Measurements from ENCODE around the gene TOM1.

Gene TOM1

DNA sequence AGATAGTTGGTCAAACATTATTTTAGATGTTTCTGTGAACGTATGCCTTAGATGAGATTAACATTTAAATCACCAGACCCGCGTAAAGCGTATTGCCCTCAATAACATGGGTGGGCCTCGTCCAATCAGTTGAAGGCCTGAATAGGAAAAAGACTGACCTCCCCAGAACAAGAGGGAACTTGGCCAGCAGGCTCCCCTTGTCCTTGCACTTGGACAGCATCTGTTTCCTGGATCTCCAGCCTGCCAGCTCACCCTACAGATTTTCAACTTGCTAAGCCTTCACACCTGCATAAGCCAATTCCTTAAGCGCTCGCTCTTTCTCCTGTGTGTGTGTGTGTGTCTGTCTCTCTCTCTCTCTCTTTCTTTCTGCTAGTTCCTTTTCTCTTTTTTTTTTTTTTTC lies 8.2 kb downstream of the TOM1 start:
- no peak for DNase-seq

DNA sequence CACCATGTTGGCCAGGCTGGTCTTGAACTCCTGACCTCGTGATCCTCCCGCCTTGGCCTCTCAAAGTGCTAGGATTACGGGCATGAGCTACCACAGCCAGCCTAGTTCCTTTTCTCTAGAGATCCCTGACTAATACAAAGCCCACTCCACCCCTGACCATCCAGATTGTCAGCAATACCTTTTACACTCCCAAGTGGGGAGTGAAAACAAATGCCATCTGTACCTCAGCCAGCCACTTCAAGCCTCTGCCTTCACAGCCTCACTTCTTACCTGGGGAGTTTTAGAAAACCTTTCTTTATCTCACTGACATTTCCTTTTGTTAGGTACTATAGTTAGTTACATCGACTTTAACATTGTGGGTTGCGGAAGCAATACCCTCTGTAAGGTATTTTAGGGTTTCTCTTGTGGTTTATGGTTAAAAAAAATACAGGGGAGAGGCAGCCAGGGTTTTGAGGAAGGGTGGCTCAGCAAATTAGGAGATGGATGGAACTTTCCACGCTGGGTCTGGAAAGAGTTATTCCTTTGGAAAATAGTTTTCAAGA lies 8.9 kb downstream of the TOM1 start:
- no peak for DNase-seq

DNA sequence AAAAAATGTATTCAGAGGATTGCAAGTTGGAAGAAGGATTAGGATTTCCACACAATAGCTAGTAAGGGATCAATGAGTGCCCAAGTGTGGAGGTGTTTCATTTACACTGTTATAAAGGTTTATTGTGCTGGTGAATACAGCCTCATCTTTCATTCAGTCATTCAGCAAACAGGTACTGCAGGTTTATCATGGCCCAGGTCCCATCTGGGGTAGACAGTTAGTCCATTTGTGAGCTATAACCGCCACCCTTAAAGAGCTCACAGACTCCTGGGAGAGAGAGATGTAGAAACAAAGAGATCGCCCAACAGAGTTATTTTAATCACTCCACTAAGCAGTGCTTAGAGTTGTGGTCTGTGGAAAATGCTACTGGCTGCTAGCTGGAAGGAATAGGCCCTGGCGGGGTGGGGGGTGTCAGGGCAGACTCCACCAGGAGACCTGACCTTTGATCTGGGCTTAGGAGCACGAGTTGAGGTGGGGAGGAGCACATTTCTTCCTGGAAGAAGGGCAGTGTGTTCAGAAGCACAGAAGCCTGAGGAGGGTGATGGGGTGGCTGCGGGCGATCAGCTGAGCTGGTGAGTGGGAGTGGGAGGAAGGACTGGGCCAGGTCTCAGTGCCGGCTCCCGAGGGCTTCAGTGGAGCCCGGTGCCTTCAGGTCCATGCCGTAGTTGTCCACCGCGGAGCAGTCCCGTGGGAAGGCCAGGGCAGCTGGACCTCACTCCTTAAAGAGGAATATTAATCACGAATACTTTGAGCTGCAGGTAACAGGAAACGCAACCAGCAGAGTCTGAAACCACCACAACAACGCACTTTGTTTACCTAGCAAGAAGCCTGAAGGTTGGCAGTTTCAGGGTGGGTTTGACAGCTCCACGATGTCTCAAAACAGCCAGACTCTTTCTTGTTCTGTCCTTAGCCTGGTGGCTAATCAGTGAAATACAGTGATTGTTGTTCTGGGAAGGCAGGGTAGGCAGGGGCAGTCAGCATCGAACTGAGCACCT lies 11.2 kb downstream of the TOM1 start:
- no peak for DNase-seq

DNA sequence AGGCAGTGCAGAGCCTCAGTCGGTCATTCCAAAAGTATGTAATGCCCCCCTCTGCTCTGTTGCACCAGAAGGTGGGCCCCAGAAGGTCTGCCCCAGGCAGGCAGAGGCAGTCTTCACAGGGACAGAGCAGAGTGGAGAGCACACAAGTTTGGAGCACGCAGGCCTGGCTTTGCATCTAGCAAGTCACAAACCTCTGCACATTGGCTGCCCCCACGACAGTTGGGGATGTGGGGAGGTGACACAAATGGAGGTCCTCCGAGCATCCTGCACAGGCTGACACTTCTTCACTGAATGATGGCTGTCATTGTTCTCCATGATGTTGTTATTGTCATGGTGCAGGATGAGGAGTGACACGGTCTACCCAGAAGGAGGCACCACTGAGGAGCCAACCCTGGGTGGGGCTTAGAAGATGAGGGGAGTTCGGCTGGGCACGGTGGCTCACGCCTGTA lies 11.9 kb downstream of the TOM1 start:
- no peak for DNase-seq

DNA sequence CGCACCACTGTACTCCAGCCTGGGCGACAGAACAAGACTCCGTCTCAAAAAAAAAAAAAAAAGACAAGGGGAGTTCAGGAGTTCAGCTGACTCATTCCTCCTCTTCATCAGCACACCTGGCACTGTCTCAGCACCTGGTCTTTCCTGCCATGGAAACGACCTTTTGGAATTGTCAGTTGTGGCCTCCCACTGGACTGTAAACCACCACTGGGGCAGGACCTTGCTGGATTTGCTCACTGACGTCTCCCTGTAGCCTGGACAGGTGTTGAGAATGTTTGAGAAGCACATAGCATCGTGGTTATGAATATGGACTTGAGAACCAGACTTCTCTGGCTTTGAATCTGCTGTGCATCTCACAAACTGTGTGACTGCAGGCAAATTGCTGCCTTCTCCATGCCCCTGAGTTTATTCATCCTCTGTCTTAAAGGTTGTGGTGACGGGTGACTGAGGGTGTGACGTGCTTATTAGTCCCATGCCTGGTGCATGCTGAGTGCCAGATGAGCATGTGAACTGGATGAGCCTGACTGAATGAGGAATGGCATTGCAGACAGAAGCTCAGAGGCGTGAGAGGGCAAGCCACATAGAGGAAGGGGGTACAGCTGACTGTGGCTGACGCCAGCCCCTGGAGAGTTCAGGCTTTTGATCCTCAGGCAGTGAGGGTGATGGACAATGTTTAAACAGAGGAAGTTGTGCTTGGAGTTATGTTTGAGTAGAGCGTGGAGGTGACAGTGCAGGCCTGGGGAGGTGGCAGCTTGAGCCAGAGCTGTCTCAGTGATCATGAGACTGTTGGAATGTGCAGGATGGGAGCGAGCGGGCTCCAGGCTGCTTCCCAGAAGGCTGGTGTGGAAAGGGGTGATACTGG lies 12.7 kb downstream of the TOM1 start:
- no peak for DNase-seq

DNA sequence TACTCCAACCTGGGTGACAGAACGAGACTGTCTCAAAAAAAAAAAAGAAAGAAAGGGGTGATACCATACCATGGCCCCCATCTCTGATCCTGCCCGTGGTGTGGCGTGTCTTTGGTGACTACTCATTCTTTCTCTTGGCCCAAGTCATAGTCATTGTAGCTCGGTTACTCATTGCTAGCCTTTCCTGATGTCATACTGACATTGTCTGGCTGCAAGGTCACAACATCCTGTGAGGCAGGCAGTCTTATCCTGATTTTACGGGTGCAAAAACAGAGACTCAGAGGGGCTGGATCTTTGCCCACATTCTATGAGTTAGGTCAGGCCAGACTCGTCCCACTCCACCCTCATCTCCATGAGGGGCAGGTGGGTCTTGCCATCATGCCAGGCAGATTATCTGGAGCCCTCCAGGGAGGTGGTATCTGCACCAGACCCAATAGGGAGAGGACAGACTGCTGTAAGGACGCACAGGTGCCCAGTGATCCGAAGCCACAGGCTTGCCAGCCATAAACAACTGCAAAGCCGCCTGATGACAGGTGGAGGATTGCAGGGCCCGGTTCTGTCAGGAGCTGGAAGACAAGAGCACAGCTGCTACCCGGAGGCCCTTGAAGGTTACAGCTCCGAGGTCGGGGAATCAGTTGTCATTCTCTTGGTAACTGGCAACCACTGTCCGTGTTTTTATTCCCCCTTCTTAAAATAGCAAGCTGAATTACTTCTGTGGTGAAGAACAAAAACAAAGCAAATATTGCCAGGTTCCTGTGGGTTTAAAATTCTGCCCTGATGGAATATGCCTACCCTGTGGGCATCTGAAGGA lies 13.8 kb downstream of the TOM1 start:
- no peak for DNase-seq

DNA sequence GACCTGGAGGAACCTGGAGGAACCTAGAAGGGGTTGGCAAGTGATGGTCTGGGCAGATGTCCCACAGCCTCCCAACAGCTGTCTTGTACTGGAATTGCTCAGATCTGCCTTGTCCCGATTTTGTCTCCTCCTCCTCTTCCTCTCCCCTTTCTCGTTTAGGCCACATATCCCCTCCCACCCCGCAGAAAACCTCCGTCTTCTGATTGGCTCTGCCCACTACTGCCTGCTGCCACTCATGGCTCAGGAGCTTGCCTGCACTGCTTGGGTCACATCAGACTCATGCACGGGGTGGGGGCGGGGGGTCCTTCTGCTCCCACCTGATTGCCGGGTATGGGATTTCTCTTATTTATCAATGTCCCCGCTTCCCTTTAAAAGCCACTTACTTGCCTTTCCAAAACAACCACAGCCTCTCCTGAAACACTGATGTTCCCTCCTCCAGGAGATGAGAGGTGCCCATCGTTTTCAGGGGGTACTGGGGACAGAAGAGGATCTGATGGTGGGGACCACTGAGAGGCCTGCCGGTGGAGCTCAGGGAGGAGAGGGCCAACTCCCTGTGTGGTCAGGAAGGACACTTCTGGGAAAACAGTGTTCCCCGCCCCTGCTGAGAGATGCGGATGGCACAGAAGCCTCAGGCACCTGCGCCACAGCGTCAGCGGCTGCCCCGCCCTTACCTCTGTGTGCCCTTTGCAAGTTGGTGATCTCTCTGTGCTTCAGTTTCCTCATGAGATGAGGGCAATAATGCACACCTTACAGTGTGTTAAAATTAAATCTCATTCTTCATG lies 14.7 kb downstream of the TOM1 start:
- no peak for DNase-seq

DNA sequence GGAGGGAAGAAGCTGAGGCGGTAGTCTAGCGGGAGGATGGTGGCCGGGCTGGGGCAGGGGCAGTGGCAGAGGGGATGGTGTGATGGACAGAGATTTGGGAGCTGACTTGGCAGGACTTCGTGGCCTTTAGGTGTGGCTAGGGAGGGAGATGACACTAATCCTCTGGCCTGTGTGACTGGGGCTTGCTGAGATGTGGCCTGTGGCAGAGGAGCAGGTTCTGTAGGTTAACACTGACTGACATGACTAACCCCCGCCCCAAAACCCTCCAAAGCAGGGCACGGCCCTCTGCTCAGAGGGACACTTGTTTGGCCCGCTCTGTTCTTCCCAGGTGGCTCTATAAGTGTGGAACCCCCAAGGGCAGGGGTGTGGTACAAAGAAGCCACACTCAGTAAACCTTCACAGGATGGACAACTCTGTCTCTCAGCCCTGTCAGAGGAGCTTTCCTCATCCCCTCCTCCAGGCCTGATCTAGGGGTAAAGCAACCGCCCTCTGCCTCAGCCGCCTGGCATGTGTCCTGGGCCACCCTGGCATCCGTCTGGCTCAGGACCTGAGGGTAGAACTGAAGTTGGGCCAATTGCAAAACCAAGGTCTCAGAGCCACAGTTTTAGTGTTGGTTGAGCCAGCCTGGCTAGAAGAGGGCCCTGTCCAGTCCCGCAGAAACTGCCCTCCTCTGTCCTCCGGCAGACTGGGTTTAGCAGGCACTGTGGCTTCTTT lies 15.6 kb downstream of the TOM1 start:
- DNase-seq, result no peak

DNA sequence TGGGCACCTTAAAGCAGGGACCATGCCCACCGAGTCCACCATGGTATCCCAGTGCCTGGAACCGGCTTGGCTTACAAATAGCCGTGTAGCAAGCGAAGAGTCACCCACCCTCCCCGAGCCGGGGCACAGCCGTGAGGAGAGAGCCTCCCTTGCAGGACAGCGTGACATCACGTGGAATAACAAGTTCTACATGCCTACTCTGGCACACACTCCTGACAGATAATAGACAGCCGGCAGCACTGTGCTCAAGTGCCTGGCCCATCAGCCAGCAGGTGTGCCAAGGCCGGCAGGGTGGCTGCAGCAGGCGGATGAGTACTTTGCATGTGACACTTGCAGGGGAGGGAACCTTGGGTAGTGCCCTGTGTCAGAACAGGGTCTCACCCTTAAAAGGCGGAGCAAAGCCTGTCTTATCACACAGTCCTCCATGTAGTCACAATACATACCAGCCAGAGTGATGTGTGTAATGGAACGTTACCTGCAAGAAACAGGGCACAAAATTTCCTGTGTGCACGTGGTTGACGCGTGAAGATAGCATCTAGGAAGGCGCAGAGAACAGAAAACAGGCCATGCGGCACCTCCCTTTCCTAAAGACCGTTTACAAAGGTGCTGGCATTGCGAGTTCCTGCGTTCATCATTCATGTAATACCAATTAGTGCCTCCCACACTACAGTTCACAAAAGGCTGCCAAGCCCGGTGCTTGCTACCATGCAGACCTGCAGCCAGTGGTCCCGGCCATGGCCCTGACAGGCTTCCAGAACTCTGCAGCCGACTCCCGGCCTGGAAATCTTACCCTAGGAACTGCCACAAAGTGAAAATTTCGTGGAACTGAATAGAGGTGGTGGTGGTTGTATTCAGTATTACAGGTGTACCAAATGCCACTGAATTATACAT lies 16.4 kb downstream of the TOM1 start:
- DNase-seq, result no peak

DNA sequence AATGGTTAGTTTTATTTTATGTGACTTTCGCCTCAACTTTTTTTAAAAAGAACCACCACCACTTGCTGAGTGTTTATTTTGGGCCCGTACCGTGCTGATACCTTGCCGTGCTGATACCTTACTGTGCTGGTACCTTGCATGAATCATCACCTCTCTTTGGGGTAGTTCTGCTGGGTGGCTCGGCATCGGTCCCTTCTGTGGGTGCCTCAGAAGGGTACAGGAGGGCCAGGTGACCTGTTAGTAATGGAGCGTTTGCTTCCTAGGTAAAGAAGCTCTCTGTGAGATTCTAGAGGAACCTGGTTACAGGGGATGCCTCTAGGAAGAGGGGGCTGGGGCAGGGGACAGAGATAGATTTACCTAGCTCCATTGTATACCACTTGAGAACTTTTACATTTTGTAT lies 17.1 kb downstream of the TOM1 start:
- DNase-seq, result no peak

DNA sequence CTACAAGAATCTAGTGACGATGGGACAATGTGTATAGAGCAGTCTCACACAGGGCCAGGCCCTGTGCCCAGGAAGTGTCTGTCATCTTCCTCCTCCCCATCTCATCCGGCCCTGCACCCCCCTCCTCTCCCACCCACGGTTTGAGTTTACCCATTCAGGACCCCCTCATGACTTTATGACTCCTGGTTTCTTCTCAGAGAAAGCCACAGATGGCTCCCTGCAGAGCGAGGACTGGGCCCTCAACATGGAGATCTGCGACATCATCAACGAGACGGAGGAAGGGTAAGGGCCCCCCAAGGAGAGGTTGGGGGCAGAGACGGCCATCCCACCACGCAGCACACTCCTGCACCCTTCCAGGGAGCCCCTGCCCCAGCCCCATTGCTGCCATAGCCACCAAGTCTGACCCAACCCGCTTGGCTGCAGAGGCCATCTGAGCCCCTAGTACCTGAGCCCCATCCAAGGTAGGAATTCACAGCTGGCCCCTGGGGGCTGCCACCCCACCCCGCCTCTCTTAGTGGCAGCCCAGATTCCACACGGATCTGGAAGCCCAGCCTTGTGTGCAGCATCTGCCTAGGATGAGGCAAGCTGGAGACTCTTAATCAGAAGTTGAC lies 18.1 kb downstream of the TOM1 start:
- no peak for DNase-seq

DNA sequence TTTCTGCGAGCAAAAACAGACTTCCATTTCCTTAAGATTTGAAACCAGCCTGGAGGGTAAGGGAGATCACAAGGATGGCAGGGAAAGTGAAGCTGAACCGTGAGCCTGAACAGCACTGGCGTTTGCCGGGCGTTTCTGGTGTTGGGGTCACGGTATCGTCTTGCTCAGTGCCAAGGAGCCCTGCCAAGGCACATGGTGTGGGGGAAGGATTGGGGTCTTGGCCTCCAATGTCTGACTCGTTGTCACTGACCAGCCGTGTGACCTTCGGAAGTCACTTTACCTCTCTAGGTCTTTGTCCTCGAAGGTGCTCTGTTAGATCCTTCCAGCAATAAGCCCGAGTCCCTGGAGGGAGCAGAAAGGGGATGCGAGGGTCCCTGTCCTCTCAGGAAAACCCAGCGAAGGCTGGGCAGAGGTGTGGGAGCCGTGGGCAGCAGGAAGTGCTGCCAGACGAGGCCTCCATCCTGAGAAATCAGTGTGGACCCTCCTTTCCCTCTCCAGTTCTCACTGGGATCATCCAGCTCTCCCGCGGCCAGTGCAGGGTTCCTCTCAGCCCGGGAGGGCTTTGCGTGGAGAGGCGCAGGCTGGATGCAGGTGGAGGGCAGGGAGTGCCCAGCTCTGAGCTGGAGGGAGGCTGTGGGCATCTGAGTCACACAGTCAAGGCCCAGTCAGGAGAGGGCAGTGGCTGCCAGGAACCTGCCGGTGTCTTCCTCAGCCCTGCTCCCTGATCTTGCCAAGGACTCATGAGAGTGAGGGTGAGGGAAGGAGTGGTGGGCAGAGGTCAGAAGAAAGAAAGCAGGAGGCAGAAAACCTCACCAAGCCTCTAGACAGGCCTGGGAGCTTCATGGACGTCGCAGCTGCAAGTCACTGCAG lies 18.9 kb downstream of the TOM1 start:
- DNase-seq, result no peak

DNA sequence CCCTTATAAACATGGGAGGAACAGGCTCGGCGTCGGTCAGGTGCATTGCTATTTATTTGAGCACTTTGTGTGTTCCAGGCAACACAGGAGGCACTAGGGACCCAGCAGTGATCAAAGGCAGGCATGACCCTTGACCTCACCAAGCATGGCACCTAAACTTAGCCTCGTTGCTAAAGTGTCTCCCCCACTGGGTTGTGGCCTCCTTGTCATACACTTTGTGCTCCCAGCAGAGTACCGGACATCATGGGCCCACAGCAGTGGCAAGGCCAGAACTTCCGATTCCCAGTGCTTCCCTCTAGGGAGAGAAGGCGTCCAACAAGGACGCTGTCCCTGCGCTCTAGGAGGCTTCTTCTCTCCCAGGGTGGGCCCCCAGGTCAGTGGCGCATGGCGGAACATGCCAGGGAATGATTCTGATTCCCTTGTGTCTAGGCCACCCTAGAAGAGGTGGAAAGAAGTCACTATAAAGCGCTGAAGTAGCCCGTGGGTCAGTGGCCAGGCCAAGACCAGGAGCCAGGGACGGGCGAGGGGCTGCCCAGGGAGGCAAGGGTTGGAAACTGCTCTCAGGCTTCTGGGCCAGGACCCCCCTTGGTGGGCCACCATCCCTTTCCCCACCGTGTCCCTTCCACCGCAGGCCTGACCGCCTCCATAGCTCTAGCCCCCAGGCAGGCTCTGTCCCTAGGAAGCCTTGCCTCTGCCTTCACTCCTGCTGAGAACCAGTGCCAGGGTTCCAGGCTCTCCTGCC lies 19.7 kb downstream of the TOM1 start:
- no peak for DNase-seq

DNA sequence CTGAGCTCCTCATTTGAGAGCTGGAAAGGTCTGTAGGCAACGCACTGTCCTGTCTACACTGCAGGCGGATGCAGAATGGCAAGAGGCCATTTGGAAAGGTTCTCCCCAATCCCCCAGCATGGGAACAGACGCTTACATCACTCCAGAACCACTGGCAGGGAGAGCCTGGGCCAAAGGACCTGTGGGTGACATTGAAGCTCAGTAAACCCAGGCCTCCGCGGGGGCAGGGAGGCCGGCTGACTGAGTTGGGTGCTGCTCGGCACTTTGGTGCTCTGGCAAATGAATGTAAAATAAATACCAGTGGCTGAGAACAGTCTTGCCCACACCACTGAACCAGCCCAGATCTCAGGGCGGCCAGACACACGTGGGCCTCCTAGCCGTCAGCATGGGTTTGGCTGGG lies 22.4 kb downstream of the TOM1 start:
- DNase-seq, result no peak

DNA sequence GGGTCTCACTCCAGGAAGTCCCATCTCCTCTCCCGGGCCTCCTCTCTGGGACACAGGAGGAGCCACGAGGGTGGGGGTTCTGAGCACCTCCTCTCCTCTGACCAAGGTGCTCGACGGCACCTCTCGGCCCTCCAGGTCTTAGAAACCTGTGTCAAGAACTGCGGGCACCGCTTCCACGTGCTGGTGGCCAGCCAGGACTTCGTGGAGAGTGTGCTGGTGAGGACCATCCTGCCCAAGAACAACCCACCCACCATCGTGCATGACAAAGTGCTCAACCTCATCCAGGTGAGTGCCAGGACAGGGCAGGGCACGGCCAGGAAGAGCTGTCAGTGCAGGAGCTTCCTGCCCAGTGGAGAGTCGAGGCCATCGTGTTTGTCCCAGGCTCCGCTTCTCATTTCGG lies 23.2 kb downstream of the TOM1 start:
- no peak for DNase-seq

DNA sequence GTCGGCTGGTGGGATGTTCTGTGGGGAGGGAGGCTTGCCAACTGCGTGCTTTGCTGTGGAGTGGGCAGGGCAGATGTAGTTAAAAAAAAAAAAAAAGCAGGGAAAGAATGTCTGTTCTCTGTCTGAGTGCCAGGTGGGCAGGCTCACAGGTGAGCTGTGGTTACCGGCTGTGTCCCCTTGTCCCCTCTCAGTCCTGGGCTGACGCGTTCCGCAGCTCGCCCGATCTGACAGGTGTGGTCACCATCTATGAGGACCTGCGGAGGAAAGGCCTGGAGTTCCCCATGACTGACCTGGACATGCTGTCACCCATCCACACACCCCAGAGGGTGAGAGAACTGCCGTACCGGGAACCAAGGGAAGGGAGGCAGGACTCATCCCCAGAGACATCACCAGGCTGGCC lies 23.6 kb downstream of the TOM1 start:
- DNase-seq, result no peak

DNA sequence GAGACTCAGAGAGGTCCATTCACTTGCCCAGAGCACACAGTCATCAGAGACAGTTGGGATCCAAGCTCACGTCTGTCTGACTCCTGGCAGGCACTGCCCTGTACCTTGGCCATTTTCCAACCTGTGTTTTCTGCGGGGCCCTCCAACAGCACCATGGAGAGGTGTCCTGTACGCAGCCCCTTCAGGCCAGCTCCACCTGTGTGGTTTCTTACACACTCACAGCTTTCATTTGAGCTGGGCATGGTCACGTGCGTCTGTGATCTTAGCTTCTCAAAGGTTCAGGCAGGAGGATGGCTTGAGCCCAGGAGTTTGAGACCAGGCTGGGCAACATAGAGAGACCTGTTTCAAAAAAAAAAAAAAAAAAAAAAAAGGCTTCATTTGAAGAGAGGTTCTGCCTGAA lies 24.4 kb downstream of the TOM1 start:
- DNase-seq, result no peak

DNA sequence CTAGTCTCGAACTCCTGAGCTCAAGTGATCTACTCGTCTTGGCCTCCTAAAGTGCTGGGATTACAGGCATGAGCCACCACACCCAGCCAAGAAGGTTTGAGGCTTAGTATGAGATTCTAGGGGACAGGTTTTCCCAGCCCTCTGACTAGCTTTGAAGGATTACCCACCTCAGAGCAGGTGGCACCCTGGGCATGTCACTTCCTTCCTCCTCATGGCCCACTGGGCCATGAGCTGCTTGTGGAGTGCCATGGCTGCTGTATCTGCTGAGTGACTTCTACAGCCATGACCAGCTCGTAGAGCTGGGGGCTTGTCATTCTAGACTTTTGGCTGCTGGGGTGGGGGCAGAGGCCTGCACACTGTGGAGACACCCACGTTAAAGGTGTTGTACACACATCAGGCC lies 25.1 kb downstream of the TOM1 start:
- no peak for DNase-seq

All from activated CD4-positive, alpha-beta T cell treated with anti-CD3 and anti-CD28 coated beads for 1 hour (primary cell).